Activated naive CD8-positive, alpha-beta T cell treated with anti-CD3 and anti-CD28 coated beads for 36 hours (primary cell): ENCODE measurements around the gene PHF8. TPM values are rescaled to one million over a fixed set of nuclear protein-coding genes. Genes with fewer than 3 reads are reported as not detected.

Experiments
- DNase-seq: peaks from one replicate; pipeline ENCODE4 v3.0.0; 2021
- H3K27ac Mint-ChIP-seq: one replicate; pipeline ENCODE4 v1.8.0; 2022; ENCODE audit warnings: mild to moderate bottlenecking, moderate library complexity, mixed read lengths
- H3K27me3 Mint-ChIP-seq: one replicate; pipeline ENCODE4 v1.8.0; 2022; ENCODE audit warnings: mild to moderate bottlenecking, mixed read lengths
- H3K36me3 Mint-ChIP-seq: one replicate; pipeline ENCODE4 v1.8.0; 2021; ENCODE audit warnings: mild to moderate bottlenecking, mixed read lengths
- H3K4me1 Mint-ChIP-seq: one replicate; pipeline ENCODE4 v1.8.0; 2021; ENCODE audit warnings: mixed read lengths
- H3K4me3 Mint-ChIP-seq: one replicate; pipeline ENCODE4 v1.8.0; 2022; ENCODE audit warnings: mild to moderate bottlenecking, moderate library complexity, mixed read lengths
- H3K9me3 Mint-ChIP-seq: one replicate; pipeline ENCODE4 v1.8.0; 2022; ENCODE audit warnings: mixed read lengths
- total RNA-seq, 2 experiments: library from RNA; stranded (reverse); gene quantifications; one replicate each; pipeline ENCODE4 v1.2.3, GENCODE V29; 2021

Gene PHF8
- total RNA-seq, 2 experiments from 2014 or later: 38.7 to 41.7 TPM

- H3K27ac Mint-ChIP-seq: no peak overlapping the region
- DNase-seq: no peak
- H3K9me3 Mint-ChIP-seq: no peaks in the 10 kb centered on the region
- no peaks in the 10 kb centered on the region for H3K27me3 Mint-ChIP-seq
- H3K4me1 Mint-ChIP-seq: no peaks in the 10 kb centered on the region
- H3K4me3 Mint-ChIP-seq: no peak overlapping the region
- H3K36me3 Mint-ChIP-seq: peaks cover 18% of the 10 kb centered on the region
Measured at GRCh38 chrX:53950130-53950733, 94.0 kb downstream of the PHF8 start.

- peaks cover 32% of the 10 kb centered on the region for H3K36me3 Mint-ChIP-seq
- H3K27ac Mint-ChIP-seq: no peak overlapping the region
- no peak for DNase-seq
- no peaks in the 10 kb centered on the region for H3K27me3 Mint-ChIP-seq
- no peaks in the 10 kb centered on the region for H3K9me3 Mint-ChIP-seq
- H3K4me3 Mint-ChIP-seq: no peak overlapping the region
- peaks cover 8% of the 10 kb centered on the region for H3K4me1 Mint-ChIP-seq
Measured at GRCh38 chrX:53940180-53940579, 104.1 kb downstream of the PHF8 start.

GRCh38 chrX:53939127-53939526, 105.1 kb downstream of the PHF8 start:
- no peaks in the 10 kb centered on the region for H3K27me3 Mint-ChIP-seq
- no peak for DNase-seq
- no peak overlapping the region for H3K27ac Mint-ChIP-seq
- no peak overlapping the region for H3K4me3 Mint-ChIP-seq
- peaks cover 8% of the 10 kb centered on the region for H3K4me1 Mint-ChIP-seq
- H3K9me3 Mint-ChIP-seq: no peaks in the 10 kb centered on the region
- peaks cover 37% of the 10 kb centered on the region for H3K36me3 Mint-ChIP-seq

DNA sequence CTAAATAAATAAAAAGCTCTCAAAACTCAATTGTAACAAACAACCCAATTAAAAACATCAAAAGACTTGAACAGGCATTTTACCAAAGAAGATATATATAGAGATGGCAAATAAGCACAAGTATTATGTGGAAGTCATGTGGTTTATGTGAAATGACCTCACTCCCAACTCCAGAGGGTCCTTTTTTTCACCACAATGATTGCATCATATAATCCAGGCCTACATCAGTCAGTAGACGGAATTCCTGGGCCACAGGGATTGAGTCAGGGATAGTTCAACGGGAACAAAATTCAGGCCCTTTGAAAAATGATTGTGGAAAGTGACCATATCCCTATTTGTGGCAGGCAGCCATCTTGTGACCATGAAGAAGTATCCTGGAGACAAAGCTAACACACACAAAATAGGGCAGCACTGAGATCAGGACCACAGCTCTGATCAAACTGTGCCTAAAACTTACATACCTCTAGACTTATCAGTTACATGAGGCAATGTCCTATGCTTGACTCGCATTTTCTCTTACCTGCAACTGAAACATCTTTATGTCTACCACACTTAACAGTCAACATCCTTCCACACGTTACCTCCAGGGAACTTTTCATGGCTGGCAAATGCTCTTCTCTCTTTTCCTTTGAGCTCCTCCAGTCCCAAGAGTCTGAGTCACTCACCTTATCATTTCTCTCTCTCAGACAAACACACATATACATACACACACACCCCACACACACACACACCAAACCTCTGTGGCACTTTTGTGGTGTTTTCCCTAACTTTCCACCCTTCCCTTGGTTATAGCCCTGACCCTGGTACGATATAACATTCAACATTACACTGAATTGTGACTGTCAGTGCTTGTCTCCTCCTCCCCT, 113.5 kb downstream of the PHF8 start:
- DNase-seq: no peak
- Mint-ChIP-seq H3K4me3 (no peak overlapping the region), H3K9me3 (peaks cover 1% of the 10 kb centered on the region), H3K36me3 (peaks cover 5% of the 10 kb centered on the region), H3K4me1 (peaks cover 7% of the 10 kb centered on the region), H3K27me3 (no peaks in the 10 kb centered on the region), H3K27ac (peak overlapping the region; percentile 80)

DNA sequence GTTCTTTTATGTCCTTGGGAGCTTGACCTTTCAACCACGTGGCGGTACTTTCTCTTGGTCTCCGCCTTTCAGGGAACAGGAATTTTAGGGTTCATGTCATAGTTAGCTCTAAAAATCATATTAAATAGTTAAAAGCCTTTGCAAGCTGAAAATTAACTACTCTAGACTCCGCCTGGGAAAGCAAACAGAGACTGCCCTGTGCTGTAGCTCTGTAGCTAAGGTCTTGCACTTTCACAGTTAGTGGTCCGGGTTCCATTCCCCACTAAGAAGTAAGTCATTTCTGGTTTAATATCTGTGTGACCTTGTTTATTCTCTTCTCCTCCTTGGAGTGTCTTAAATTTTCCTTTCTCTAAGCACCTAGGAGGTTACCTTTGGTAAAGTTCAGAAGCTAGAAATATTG, 118.2 kb downstream of the PHF8 start:
- DNase-seq: no peak
- no peak overlapping the region for H3K27ac Mint-ChIP-seq
- H3K36me3 Mint-ChIP-seq: no peaks in the 10 kb centered on the region
- peaks cover 1% of the 10 kb centered on the region for H3K9me3 Mint-ChIP-seq
- peaks cover 3% of the 10 kb centered on the region for H3K27me3 Mint-ChIP-seq
- H3K4me1 Mint-ChIP-seq: peaks cover 3% of the 10 kb centered on the region
- H3K4me3 Mint-ChIP-seq: no peak overlapping the region

GRCh38 chrX:53918702-53919101, 125.6 kb downstream of the PHF8 start:
- Mint-ChIP-seq H3K4me1 (no peaks in the 10 kb centered on the region), H3K4me3 (no peak overlapping the region), H3K27me3 (peaks cover 3% of the 10 kb centered on the region), H3K36me3 (no peaks in the 10 kb centered on the region), H3K27ac (no peak overlapping the region), H3K9me3 (no peaks in the 10 kb centered on the region)
- DNase-seq: no peak

DNA sequence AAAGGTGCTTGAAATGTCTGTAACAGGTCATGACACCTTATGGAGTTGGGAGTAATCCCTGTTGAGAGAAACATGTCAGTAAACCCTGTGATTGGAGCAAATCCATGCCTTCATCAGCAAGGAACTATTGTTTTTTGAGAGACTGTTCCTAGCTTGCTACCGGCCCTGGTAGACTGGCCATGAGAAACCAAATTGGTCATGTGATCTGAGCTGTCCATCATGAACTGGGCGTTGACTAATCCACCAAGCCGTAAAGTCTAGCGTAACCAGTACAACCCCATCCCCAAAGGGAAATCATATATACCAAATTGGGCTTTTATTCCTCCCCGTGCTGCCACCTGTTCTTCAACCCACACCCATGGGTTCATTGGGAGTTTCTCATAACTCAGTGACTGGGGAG, 143.7 kb downstream of the PHF8 start:
- Mint-ChIP-seq H3K27ac (no peak overlapping the region), H3K9me3 (no peaks in the 10 kb centered on the region), H3K4me3 (no peak overlapping the region), H3K27me3 (no peaks in the 10 kb centered on the region), H3K36me3 (peaks cover 1% of the 10 kb centered on the region), H3K4me1 (no peaks in the 10 kb centered on the region)
- DNase-seq: no peak

DNA sequence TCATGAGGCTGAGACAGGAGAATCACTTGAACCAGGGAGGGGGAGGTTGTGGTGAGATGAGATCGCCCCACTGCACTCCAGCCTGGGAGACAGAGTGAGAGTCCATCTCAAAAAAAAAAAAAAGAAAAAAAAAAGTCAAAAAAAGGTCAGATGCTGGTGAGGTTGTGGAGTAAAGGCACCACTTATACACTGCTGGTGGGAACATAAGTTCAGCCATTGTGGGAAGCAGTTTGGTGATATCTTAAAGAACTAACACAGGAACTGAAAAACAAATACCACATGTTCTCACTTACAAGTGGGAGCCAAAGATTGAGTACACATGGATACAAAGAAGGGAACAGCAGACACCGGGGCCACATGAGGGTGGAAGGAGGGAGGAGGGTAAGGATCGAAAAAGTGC, 149.0 kb downstream of the PHF8 start:
- Mint-ChIP-seq H3K4me3 (no peak overlapping the region), H3K4me1 (no peaks in the 10 kb centered on the region), H3K9me3 (no peaks in the 10 kb centered on the region), H3K27me3 (no peaks in the 10 kb centered on the region), H3K27ac (no peak overlapping the region), H3K36me3 (peaks cover 1% of the 10 kb centered on the region)
- no peak for DNase-seq

Other genes starting within 250 kb of the PHF8 start
- gene FAM120C, start 138.8 kb upstream of the PHF8 start, total RNA-seq: 1 to 10 TPM; 7.4 to 8.0 TPM